Loucy (cell line): ENCODE data around the gene BCAR3.

Experiments
- H2AFZ ChIP-seq: fragments of 200-600 bp; sonication (generic); 2 replicates; pipeline ENCODE4 v1.6.0; 2016; ENCODE audit warnings: antibody characterized with exemption, mild to moderate bottlenecking, low read length, moderate library complexity
- H3F3A ChIP-seq: fragments of 200-600 bp; 2 replicates; pipeline ENCODE4 v1.6.0; 2016; ENCODE audit warnings: antibody characterized with exemption, low read depth, mild to moderate bottlenecking
- H3K27me3 ChIP-seq: fragments of 200-600 bp; sonication (generic); 2 replicates; pipeline ENCODE4 v1.6.1; 2014; ENCODE audit warnings: low read length, mild to moderate bottlenecking; ENCODE audit not compliant: insufficient read depth, poor library complexity, severe bottlenecking
- H3K36me3 ChIP-seq: fragments of 200-600 bp; sonication (generic); 2 replicates; pipeline ENCODE4 v1.6.1; 2016; ENCODE audit warnings: low read length; ENCODE audit not compliant: insufficient read depth
- H3K4me1 ChIP-seq: fragments of 200-600 bp; sonication (generic); 2 replicates; pipeline ENCODE4 v1.5.1; 2014; ENCODE audit warnings: low read length, mild to moderate bottlenecking; ENCODE audit not compliant: insufficient read depth, poor library complexity, severe bottlenecking
- H3K4me2 ChIP-seq: fragments of 200-600 bp; sonication (generic); 2 replicates; pipeline ENCODE4 v1.6.0; 2014; ENCODE audit warnings: antibody characterized with exemption, low read length, low read depth, mild to moderate bottlenecking; ENCODE audit not compliant: poor library complexity, severe bottlenecking
- H3K4me3 ChIP-seq: fragments of 200-600 bp; sonication (generic); 2 replicates; pipeline ENCODE4 v1.5.1; 2014; ENCODE audit warnings: low read length, mild to moderate bottlenecking, mixed read lengths; ENCODE audit not compliant: poor library complexity, severe bottlenecking
- H3K79me2 ChIP-seq: fragments of 200-600 bp; sonication (generic); 2 replicates; pipeline ENCODE4 v1.6.1; 2014; ENCODE audit warnings: low read length; ENCODE audit not compliant: insufficient read depth
- H3K9ac ChIP-seq: fragments of 200-600 bp; sonication (generic); 2 replicates; pipeline ENCODE4 v1.6.0; 2014; ENCODE audit warnings: mild to moderate bottlenecking, low read depth, low read length, moderate library complexity; ENCODE audit not compliant: poor library complexity, severe bottlenecking
- H3K9me2 ChIP-seq: fragments of 200-600 bp; sonication (generic); replicated peaks from 2 replicates; pipeline ENCODE4 v1.6.1; 2016; ENCODE audit warnings: low read depth, low read length, mixed read lengths
- H3K9me3 ChIP-seq: fragments of 200-600 bp; sonication (generic); 2 replicates; pipeline ENCODE4 v1.6.1; 2014; ENCODE audit warnings: mild to moderate bottlenecking, antibody characterized with exemption, low read length, low read depth; ENCODE audit not compliant: insufficient read depth
- H4K20me1 ChIP-seq: fragments of 200-600 bp; sonication (generic); 2 replicates; pipeline ENCODE4 v1.6.0; 2014; ENCODE audit warnings: antibody characterized with exemption, low read length, mild to moderate bottlenecking; ENCODE audit not compliant: insufficient read depth, poor library complexity, severe bottlenecking
- CTCF ChIP-seq: fragments of 200-600 bp; sonication (generic); conservative IDR thresholded peaks from 2 replicates; pipeline ENCODE4 v1.5.1; 2014; ENCODE audit warnings: mild to moderate bottlenecking, antibody characterized with exemption, low read length
- EZH2phosphoT487 ChIP-seq: fragments of 200-600 bp; IDR thresholded peaks from 2 replicates; pipeline ENCODE4 v1.6.1; 2018; ENCODE audit warnings: antibody characterized with exemption, mild to moderate bottlenecking, moderate library complexity, borderline replicate concordance

BCAR3 gene

GRCh38 chr1:93600663-93601062 is 81.0 kb downstream of the BCAR3 start:
- Histone ChIP-seq H3K36me3 (no peaks in the 10 kb centered on the region), H3K9ac (no peak overlapping the region), H3K4me2 (no peak overlapping the region), H3K9me3 (no peaks in the 10 kb centered on the region), H4K20me1 (no peaks in the 10 kb centered on the region), H3K4me1 (peaks cover 5% of the 10 kb centered on the region), H2AFZ (no peak overlapping the region), H3F3A (no peaks in the 10 kb centered on the region), H3K9me2 (no peaks in the 10 kb centered on the region), H3K79me2 (no peaks in the 10 kb centered on the region), H3K4me3 (no peak overlapping the region), H3K27me3 (no peaks in the 10 kb centered on the region)
- no peak for TF ChIP-seq CTCF
- TF ChIP-seq EZH2phosphoT487: no peak

- Histone ChIP-seq H3K36me3 (no peaks in the 10 kb centered on the region), H3K9me3 (no peaks in the 10 kb centered on the region), H3K9me2 (no peaks in the 10 kb centered on the region), H3K79me2 (no peaks in the 10 kb centered on the region), H2AFZ (no peak overlapping the region), H3K4me1 (peaks cover 5% of the 10 kb centered on the region), H3F3A (no peaks in the 10 kb centered on the region), H3K4me2 (no peak overlapping the region), H3K9ac (no peak overlapping the region), H3K4me3 (no peak overlapping the region), H4K20me1 (no peaks in the 10 kb centered on the region), H3K27me3 (no peaks in the 10 kb centered on the region)
- TF ChIP-seq EZH2phosphoT487 (no peak), CTCF (no peak)
Observed at GRCh38 chr1:93599479-93599878, 82.2 kb downstream of the BCAR3 start.

GRCh38 chr1:93598861-93599439 is 82.7 kb downstream of the BCAR3 start:
- no peaks in the 10 kb centered on the region for H3K27me3 ChIP-seq
- no peak for TF ChIP-seq EZH2phosphoT487
- no peak for TF ChIP-seq CTCF
- no peak overlapping the region for H2AFZ ChIP-seq
- no peaks in the 10 kb centered on the region for H3K79me2 ChIP-seq
- H3K4me1 ChIP-seq: peaks cover 5% of the 10 kb centered on the region
- no peaks in the 10 kb centered on the region for H3K9me2 ChIP-seq
- no peak overlapping the region for H3K9ac ChIP-seq
- no peaks in the 10 kb centered on the region for H3K36me3 ChIP-seq
- H3K9me3 ChIP-seq: no peaks in the 10 kb centered on the region
- H3F3A ChIP-seq: no peaks in the 10 kb centered on the region
- H3K4me3 ChIP-seq: no peak overlapping the region
- no peaks in the 10 kb centered on the region for H4K20me1 ChIP-seq
- no peak overlapping the region for H3K4me2 ChIP-seq
